Esophagus squamous epithelium (tissue), 4 donors: ENCODE results near the gene MTX2.

ENCODE experiments used
- POLR2A ChIP-seq, 4 donors: fragments of 450-650 bp; IDR thresholded peaks; one replicate each; pipeline ENCODE4 v1.6.1; 2017; ENCODE audit warnings: antibody characterized with exemption in 4 of 4, mild to moderate bottlenecking in 4 of 4, moderate library complexity in 3 of 4
- TF ChIP-seq, protein P1 (sequence below), 6 experiments: fragments of 450-650 bp in 4 of 6; fragments of 200-600 bp in 2 of 6; sonication (generic) in 2 of 6; IDR thresholded peaks; one replicate each; pipeline ENCODE4 v1.5.1; 2016 to 2019; ENCODE audit warnings: antibody characterized with exemption in 6 of 6, mild to moderate bottlenecking in 4 of 6, moderate library complexity in 4 of 6

DNA sequence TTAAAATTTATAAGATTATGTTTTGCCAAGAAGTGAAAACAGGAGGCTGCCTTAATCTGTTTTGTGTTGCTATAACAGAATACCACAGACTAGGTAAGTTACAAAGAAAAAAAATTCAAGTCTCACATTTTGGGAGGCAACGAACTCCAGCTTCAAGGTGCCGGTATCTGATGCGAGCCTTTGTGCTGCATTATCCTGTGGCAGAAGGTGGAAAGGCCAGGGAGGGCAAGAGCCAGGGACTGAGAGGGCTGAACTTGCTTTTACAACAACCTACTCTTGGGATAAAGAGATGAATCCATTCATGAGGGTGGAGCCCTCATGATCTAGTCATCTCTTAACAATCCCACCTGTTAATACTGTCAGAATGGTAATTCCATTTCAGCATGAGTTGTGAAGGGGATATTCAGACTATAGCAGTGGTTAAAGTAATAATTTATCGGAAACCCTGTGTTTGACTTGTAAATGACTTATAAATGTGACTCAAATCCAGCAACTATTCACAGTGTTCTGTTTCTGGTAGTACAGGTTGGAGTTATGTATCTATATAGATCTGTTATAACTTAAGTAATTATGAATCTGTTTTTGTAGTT is 3.7 kb downstream of the MTX2 start:
- TF ChIP-seq POLR2A (IDR thresholded peaks at IDR 0.05), result no peak
- TF ChIP-seq, protein P1, sequence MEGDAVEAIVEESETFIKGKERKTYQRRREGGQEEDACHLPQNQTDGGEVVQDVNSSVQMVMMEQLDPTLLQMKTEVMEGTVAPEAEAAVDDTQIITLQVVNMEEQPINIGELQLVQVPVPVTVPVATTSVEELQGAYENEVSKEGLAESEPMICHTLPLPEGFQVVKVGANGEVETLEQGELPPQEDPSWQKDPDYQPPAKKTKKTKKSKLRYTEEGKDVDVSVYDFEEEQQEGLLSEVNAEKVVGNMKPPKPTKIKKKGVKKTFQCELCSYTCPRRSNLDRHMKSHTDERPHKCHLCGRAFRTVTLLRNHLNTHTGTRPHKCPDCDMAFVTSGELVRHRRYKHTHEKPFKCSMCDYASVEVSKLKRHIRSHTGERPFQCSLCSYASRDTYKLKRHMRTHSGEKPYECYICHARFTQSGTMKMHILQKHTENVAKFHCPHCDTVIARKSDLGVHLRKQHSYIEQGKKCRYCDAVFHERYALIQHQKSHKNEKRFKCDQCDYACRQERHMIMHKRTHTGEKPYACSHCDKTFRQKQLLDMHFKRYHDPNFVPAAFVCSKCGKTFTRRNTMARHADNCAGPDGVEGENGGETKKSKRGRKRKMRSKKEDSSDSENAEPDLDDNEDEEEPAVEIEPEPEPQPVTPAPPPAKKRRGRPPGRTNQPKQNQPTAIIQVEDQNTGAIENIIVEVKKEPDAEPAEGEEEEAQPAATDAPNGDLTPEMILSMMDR (IDR thresholded peaks at IDR 0.05), result no peak
